Left ventricle myocardium superior (tissue), 1 donor: Measurements from ENCODE around the gene TMEM145. TPM values are rescaled to one million over a fixed set of nuclear protein-coding genes. Genes with fewer than 3 reads are reported as not detected.
"Not testable (repeated sequence)": the region's sequence is repeated elsewhere in the genome, so short reads cannot be mapped to it uniquely, and the experiment has no call there.

Experiments
- ATAC-seq: fragments of 200-7000 bp; cut with Tn5 transposase; one replicate; pipeline ENCODE4 v1.9.1; 2020; ENCODE audit warnings: mild to moderate bottlenecking, moderate library complexity
- DNase-seq: peaks from one replicate; pipeline ENCODE4 v3.0.0-alpha.2; 2020
- intact Hi-C: fragments of 100-400 bp; cut with micrococcal nuclease; formaldehyde crosslinking; loops from one replicate; pipeline ENCODE4 v1.11.0; 2022
- long read RNA-seq: library from polyadenylated mRNA; unstranded; transcript quantifications from one replicate; pipeline ENCODE4 v2.0.0, GENCODE V29; 2021
- total RNA-seq: library from RNA; stranded (reverse); fragmentation: NEBNext Ultra II Directional; extraction: Animal tissue kit (Norgen Biotek cat#: 25700); gene quantifications from one replicate; pipeline ENCODE4 v1.2.1, GENCODE V29; 2021
- donor health status: DM: no; HTN: yes; CAD: no; lungs with severe emphysema.

The TMEM145 gene
- 0.64 TPM for total RNA-seq
- long read RNA-seq: 0 reads

GRCh38 chr19:42313096-42313839, at the start of gene TMEM145:
TMEM145 (plus strand) TSS chr19:42313309; CDS start chr19:42313377, 68 bp downstream.
- ATAC-seq (peak; percentile 88), DNase-seq (peak; percentile 61)
- intact Hi-C loops: no loop called here

- ATAC-seq, intact Hi-C loops, DNase-seq: not testable (repeated sequence)
Observed at GRCh38 chr19:42266105-42266504, 47.0 kb upstream of the TMEM145 start.

DNA sequence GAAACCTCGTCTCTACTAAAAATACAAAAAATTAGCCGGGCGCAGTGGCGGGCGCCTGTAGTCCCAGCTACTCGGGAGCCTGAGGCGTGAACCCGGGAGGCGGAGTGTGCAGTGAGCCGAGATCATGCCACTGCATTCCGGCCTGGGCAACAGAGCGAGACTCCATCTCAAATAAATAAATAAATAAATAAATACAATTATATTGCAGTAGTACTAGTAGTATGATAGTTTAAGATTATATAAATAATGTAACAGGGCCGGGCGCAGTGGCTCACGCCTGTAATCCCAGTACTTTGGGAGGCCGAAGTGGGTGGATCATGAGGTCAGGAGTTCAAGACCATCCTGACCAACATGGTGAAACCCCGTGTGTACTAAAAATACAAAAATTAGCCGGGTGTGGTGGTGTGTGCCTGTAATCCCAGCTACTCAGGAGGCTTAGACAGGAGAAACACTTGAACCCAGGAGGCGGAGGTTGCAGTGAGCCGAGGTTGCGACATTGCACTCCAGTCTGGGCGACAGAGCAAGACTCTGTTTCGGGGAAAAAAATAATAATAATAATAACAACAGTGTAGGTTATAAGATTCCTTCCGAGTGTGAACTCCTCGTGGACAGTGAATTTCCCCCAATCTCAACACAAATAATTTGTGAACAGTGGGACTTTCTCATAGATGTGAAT, 46.0 kb upstream of the TMEM145 start:
- DNase-seq, ATAC-seq, intact Hi-C loops: not testable (repeated sequence)

DNA sequence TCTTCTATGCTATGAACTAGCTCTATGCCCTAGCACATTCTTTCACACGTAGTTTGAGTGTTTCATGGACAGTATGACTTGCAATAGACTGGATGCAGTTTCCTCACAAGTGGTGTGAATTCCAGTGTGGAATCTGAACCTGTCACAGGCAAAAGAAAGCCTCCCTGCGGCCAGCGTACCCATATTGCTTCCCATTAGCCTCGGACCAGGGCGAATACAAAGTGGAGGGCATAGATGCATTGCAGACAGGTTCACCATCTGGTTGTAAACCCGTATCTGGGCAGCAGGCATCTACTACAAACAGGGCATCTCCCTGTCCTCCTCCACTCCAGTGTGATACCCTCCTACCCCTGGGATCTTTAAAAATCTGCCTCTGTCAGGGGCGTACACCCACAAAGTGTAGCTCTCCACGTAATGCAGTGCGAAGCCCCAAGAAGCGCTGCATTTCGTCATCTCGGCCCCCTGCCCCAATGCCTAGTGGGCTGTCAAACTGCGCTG, 45.4 kb upstream of the TMEM145 start:
- ATAC-seq (no peak), DNase-seq (no peak)
- intact Hi-C loops: no loop called here

DNA sequence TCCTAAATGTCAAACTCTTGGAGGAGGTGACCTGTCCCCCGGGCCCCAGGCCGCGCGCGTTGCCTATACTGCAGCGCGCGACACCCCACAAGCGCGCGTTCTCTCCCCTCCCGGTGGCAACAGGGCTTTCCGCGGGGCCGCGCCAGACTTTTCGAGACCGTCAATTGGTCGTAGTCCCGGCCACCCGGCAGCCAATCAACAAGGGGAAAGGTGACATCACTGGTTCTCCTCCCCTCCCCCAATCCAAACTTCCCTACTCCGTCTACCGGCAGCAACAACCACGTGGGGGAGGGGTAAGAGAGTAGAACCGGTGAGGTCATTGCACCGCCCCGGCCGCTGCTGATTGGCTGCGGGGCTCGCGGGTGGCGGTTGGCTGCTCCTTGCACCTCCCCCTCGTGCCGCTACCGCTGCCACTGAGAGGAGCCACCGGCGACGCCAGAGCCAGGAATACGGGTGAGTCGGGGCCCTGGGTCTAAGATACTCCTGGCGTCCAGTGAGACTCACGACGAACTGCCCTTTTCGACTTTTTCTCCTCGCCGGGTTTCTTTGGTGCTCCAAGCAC, 44.9 kb upstream of the TMEM145 start:
- peak; percentile 84 for ATAC-seq
- intact Hi-C loops: no loop called here
- peak; percentile 98 for DNase-seq

DNA sequence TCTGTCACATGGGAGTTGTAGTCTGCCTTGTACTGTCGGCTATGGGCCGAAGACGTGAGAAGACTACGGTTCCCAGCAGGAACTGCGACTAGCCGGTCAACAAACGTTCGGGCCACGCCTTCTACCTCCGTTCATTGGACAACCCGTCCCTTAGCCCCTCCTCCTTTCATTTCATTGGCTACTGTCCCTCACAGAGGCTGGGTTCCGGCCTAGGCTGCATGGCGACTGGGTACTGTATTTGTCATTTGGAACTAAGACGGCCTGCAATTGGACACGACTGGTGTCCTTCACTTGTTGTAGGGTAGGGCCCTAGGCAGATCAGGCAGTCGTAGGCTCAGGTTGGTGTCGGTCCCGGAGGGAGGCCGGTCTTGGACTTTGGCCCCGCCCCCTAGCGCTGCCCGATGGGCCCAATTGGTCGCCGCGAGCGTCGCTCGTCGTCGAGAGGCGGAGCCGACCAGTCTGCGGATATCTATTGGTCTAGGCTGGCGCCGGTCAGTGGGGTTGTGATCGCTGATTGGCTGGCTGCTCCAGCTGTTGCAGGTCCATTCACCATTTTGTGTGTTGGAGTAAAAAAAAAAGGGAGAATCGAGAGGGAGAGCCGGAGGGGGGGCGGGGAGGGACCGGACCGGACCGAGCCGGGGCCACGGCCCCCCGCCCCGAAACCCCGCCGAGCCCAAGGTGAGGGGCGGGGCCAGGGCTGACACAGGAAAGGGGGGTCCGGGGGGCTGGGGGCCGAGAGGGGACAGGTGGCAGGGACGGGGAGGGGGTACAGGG, 44.2 kb upstream of the TMEM145 start, which contains the start of gene CIC:
Gene CIC, plus strand, starts transcription at position 549 of the 774 bp plus-strand sequence. CDS start 2,532 bp downstream, outside the sequence.
- DNase-seq: peak; percentile 99
- intact Hi-C loops: no loop called here
- peak; percentile 87 for ATAC-seq

DNA sequence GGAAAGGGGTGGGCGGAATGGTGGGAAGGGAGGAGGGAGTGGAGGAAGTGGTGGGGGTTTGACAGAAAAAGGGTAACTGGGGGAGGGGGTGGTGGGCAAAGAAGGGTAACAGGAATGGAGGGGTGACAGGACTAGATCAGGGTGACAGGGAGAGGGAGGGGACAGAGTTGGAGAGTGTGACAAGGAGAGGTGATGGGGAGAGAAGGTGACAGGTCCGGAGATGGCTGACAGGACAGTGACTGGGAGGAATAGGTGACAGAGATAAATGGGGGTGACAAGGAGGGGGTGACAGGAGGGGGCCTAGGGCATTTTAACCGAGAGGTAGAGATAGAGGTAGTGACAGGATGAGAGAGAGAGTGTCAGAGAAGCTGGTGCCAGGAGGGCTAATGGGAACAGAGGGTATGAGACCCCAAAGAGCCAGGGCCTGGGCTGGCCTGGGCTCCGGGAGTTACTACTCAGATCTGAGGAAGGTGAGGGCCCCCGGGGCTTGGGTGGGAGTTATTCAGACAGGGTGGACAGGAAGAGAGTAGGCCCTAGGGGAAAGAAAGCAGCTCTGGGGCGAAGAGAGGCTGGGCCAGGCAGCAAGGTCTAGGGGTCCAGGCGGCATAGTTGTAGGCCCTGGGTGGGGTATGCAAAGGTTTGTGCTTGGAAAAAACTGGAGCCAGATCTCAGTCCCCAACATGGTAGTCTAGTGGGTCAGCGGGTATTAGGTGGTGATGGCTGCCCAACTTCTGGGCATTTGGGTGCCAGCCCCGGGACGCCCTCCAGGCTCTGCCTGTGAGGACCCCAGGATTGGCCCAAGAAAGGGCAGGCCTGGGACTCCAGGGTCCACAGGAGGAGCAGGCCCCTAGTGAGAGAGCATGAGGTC, 43.4 kb upstream of the TMEM145 start:
- intact Hi-C loops: no loop called here
- peak; percentile 45 for DNase-seq

DNA sequence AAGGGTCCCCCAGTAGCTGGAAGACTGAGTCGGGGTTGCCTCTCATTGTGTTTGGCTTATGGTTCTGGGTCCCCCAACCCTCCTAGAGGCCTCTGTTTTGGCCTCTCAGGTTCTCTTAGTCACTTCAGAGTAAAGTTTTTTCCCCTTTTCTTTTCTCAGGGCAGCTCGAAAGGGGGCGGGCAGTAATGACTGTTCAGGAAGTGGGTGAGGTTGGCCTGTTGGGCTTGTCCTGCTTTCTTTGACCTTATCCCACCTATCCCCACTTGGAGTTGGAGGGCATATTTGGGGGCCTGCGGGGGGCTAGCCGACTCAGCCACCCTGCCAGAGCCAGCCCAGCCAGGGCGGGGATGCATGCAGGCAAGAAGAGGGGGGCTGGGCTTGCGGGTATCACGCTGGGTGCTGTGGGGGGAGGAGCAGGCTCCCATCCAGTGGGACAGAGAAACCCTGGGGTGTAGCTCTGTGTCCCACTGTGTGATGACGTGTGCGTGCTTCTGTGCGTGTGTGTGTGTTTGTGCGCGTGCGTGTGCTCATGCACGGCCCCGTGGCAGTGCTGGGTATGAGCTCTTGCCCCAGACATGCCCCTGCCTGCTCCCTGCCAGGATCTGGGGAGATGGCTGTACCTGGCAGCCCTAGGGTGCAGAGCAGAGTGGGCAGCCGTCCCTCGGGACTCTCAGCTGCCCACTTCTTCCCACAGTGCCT, 42.6 kb upstream of the TMEM145 start:
- ATAC-seq (no peak), DNase-seq (peak; percentile 72)
- intact Hi-C loops: no loop called here

More for the DNA sequence above, 43.4 kb upstream of the TMEM145 start:
- no peak for ATAC-seq

GRCh38 chr19:42271045-42271419, 42.1 kb upstream of the TMEM145 start:
- intact Hi-C loops: no loop called here
- DNase-seq: no peak
- ATAC-seq: no peak

- ATAC-seq: no peak
- intact Hi-C loops: no loop called here
Observed at GRCh38 chr19:42271861-42272534, 41.1 kb upstream of the TMEM145 start.

GRCh38 chr19:42272535-42272897, 40.6 kb upstream of the TMEM145 start:
- intact Hi-C loops: no loop called here
- no peak for ATAC-seq
- no peak for DNase-seq

More at GRCh38 chr19:42271861-42272534, 41.1 kb upstream of the TMEM145 start:
- DNase-seq: peak; percentile 28

GRCh38 chr19:42272989-42273406, 40.1 kb upstream of the TMEM145 start:
- intact Hi-C loops: no loop called here
- ATAC-seq: no peak
- DNase-seq: no peak

- intact Hi-C loops: no loop called here
- no peak for ATAC-seq
- no peak for DNase-seq
Observed at GRCh38 chr19:42273407-42274064, 39.6 kb upstream of the TMEM145 start.

- no peak for DNase-seq
- intact Hi-C loops: no loop called here
- no peak for ATAC-seq
Observed at GRCh38 chr19:42274065-42274682, 38.9 kb upstream of the TMEM145 start.

- ATAC-seq (no peak), DNase-seq (no peak)
- intact Hi-C loops: no loop called here
Observed at GRCh38 chr19:42275103-42275502, 38.0 kb upstream of the TMEM145 start.

DNA sequence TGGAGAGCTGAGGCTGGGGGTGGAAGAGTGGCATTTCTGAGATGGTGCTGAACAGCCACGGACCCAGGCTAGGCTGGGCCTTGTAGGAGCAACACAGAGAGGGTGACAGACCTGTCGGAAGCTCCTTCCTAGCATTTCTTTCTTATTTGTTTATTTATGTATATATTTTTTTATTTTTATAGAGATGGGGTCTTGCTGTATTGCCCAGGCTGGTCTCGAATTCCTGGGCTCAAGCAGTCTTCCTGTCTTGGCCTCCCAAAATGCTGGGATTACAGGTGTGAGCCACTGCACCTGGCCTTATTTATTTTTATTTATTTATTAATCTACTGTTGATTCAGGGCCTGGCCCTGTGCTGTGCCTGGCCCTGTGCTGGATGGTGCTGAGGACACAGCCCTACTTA, 37.6 kb upstream of the TMEM145 start:
- DNase-seq (no peak), ATAC-seq (no peak)
- intact Hi-C loops: no loop called here
